ENCODE measurements around the gene PLPP2. TPM values are rescaled to one million over a fixed set of nuclear protein-coding genes. Genes with fewer than 3 reads are reported as not detected.

The PLPP2 gene
- total and polyA plus RNA-seq, 2 experiments from 2014 or later, result 9.9 to 20.2 TPM

- Histone ChIP-seq H2AFZ (peak overlapping the region; percentile 71), H3K27ac (peak overlapping the region; percentile 80), H3K27me3 (peaks cover 29% of the 10 kb centered on the region), H3K36me3 (replicated peaks; ENCODE audit: insufficient read depth, low read depth) (no peaks in the 10 kb centered on the region), H3K4me2 (peak overlapping the region; percentile 86), H3K4me3 (no peak overlapping the region), H3K4me1 (ENCODE audit: insufficient read depth) (peaks cover 12% of the 10 kb centered on the region), H3K79me2 (no peaks in the 10 kb centered on the region), H4K20me1 (ENCODE audit: insufficient read depth, poor library complexity, severe bottlenecking) (no peaks in the 10 kb centered on the region), H3K9me2 (replicated peaks; ENCODE audit: insufficient read depth) (no peaks in the 10 kb centered on the region), H3K9me3 (ENCODE audit: low read depth) (no peaks in the 10 kb centered on the region)
- 42% methylated on average over 23 of the region's 26 CpGs for WGBS (ENCODE audit: low lambda C conversion rate, missing lambda C conversion rate)
- TF ChIP-seq EZH2 (IDR thresholded peaks at IDR 0.05; ENCODE audit: borderline replicate concordance) (no peak), CTCF (IDR thresholded peaks at IDR 0.05; ENCODE audit: poor library complexity) (no peak), EZH2phosphoT487 (IDR thresholded peaks at IDR 0.05; ENCODE audit: low read depth, severe bottlenecking, unreplicated experiment) (no peak)
- peak; percentile 71 for DNase-seq (ENCODE audit: low spot score)
Observed at GRCh38 chr19:289651-290371, 1.4 kb downstream of the PLPP2 start.

GRCh38 chr19:288911-289310 lies 2.3 kb downstream of the PLPP2 start:
- Histone ChIP-seq H4K20me1 (ENCODE audit: insufficient read depth, poor library complexity, severe bottlenecking) (no peaks in the 10 kb centered on the region), H3K4me2 (no peak overlapping the region), H3K4me1 (ENCODE audit: insufficient read depth) (peaks cover 9% of the 10 kb centered on the region), H3K9me3 (ENCODE audit: low read depth) (no peaks in the 10 kb centered on the region), H3K4me3 (no peak overlapping the region), H3K79me2 (no peaks in the 10 kb centered on the region), H3K9me2 (replicated peaks; ENCODE audit: insufficient read depth) (no peaks in the 10 kb centered on the region), H3K36me3 (replicated peaks; ENCODE audit: insufficient read depth, low read depth) (no peaks in the 10 kb centered on the region), H3K27ac (no peak overlapping the region), H3K27me3 (peaks cover 20% of the 10 kb centered on the region), H2AFZ (no peak overlapping the region)
- 89% methylated on average over 10 of the region's 10 CpGs for WGBS (ENCODE audit: low lambda C conversion rate, missing lambda C conversion rate)
- no peak for DNase-seq (ENCODE audit: low spot score)
- TF ChIP-seq EZH2 (IDR thresholded peaks at IDR 0.05; ENCODE audit: borderline replicate concordance), result no peak
- TF ChIP-seq EZH2phosphoT487 (IDR thresholded peaks at IDR 0.05; ENCODE audit: low read depth, severe bottlenecking, unreplicated experiment), result no peak
- TF ChIP-seq CTCF (IDR thresholded peaks at IDR 0.05; ENCODE audit: poor library complexity), result no peak

GRCh38 chr19:287381-287871 lies 3.8 kb downstream of the PLPP2 start:
- no peak for TF ChIP-seq EZH2 (IDR thresholded peaks at IDR 0.05; ENCODE audit: borderline replicate concordance)
- no peak for TF ChIP-seq EZH2phosphoT487 (IDR thresholded peaks at IDR 0.05; ENCODE audit: low read depth, severe bottlenecking, unreplicated experiment)
- no peak for TF ChIP-seq CTCF (IDR thresholded peaks at IDR 0.05; ENCODE audit: poor library complexity)
- H3K27ac ChIP-seq, result no peak overlapping the region
- WGBS (ENCODE audit: low lambda C conversion rate, missing lambda C conversion rate), result 89% methylated on average over 14 of the region's 19 CpGs

More at GRCh38 chr19:287381-287871, 3.8 kb downstream of the PLPP2 start:
- Histone ChIP-seq H3K27me3 (peaks cover 5% of the 10 kb centered on the region), H3K79me2 (no peaks in the 10 kb centered on the region), H3K9me3 (ENCODE audit: low read depth) (no peaks in the 10 kb centered on the region), H2AFZ (no peak overlapping the region), H4K20me1 (ENCODE audit: insufficient read depth, poor library complexity, severe bottlenecking) (no peaks in the 10 kb centered on the region), H3K9me2 (replicated peaks; ENCODE audit: insufficient read depth) (no peaks in the 10 kb centered on the region), H3K4me3 (no peak overlapping the region), H3K4me1 (ENCODE audit: insufficient read depth) (peaks cover 9% of the 10 kb centered on the region), H3K36me3 (replicated peaks; ENCODE audit: insufficient read depth, low read depth) (no peaks in the 10 kb centered on the region), H3K4me2 (no peak overlapping the region)
- no peak for DNase-seq (ENCODE audit: low spot score)

Data from hepatocyte (in vitro differentiated cells).